Sigmoid colon (tissue), 7 donors: Measurements from ENCODE around the gene TARDBP. TPM values are rescaled to one million over a fixed set of nuclear protein-coding genes. Genes with fewer than 3 reads are reported as not detected.

Experiments used
- DNase-seq: peaks from one replicate; pipeline ENCODE4 v3.0.0-alpha.2; 2019
- H3K27ac ChIP-seq, 4 donors: fragments of 200-600 bp; sonication (generic); one replicate each; pipeline ENCODE4 v1.5.1; 2016 to 2019; ENCODE audit warnings: mild to moderate bottlenecking in 1 of 4
- H3K27me3 ChIP-seq, 3 donors: fragments of 200-600 bp; sonication (generic); one replicate each; pipeline ENCODE4 v1.5.1; 2019; ENCODE audit warnings: mild to moderate bottlenecking in 1 of 3
- H3K36me3 ChIP-seq, 4 donors: fragments of 200-600 bp; sonication (generic); one replicate each; pipeline ENCODE4 v1.5.1; 2016 to 2019
- H3K4me1 ChIP-seq, 4 donors: fragments of 200-600 bp; sonication (generic); one replicate each; pipeline ENCODE4 v1.5.1; 2017 to 2019
- H3K4me3 ChIP-seq, 4 donors: fragments of 200-600 bp; sonication (generic); one replicate each; pipeline ENCODE4 v1.5.1; 2017 to 2019; ENCODE audit warnings: mild to moderate bottlenecking in 2 of 4, moderate library complexity in 1 of 4
- H3K9me3 ChIP-seq, 4 donors: fragments of 200-600 bp in 3 of 4; sonication (generic) in 3 of 4; one replicate each; pipeline versions ENCODE4 v1.5.1 to v1.6.1; 2013 to 2019
- EP300 ChIP-seq, 4 donors: sonication (generic); formaldehyde crosslinking; IDR thresholded peaks; one replicate each; pipeline ENCODE4 v1.6.1; 2017; ENCODE audit warnings: antibody characterized with exemption in 4 of 4
- POLR2A ChIP-seq, 2 donors: fragments of 450-650 bp; IDR thresholded peaks; one replicate each; pipeline ENCODE4 v1.6.1; 2016; ENCODE audit warnings: antibody characterized with exemption in 2 of 2, mild to moderate bottlenecking in 2 of 2, moderate library complexity in 2 of 2
- POLR2AphosphoS5 ChIP-seq, 4 donors: sonication (generic); formaldehyde crosslinking; IDR thresholded peaks; one replicate each; pipeline ENCODE4 v1.6.1; 2017; ENCODE audit warnings: antibody characterized with exemption in 4 of 4
- WGBS, 2 donors: extraction: QIAGEN DNeasy Blood & Tissue Kit; methylation state at CpG; one replicate each; pipeline ENCODE4 v1.1.7; 2013; 5-methylcytosine and 5-hydroxymethylcytosine counted together
- intact Hi-C: fragments of 100-400 bp; cut with DNase I; formaldehyde crosslinking; loops from one replicate; pipeline ENCODE4 v1.15.1; 2023
- polyA plus RNA-seq, 3 donors: library from polyadenylated mRNA; stranded (reverse); fragments of 200-250 nt; gene quantifications; one replicate each; pipeline ENCODE4 v1.2.3, GENCODE V29; 2013
- total RNA-seq, 4 donors: library from RNA; depleted of rRNA; stranded (reverse); fragments of >200 nt; gene quantifications; one replicate each; pipeline ENCODE4 v1.1.0, GENCODE V29; 2016
- TF ChIP-seq, protein P1 (sequence below), 4 experiments: fragments of 450-650 bp in 3 of 4; fragments of 200-600 bp in 1 of 4; IDR thresholded peaks; one replicate each; pipeline ENCODE4 v1.5.1; 2016 to 2019; ENCODE audit warnings: antibody characterized with exemption in 4 of 4, mild to moderate bottlenecking in 3 of 4, moderate library complexity in 2 of 4
- donor health status: healthy with polysubstance abuse.
- donor health status: Bipolar disorder and iron deficiency.
- donor health status: healthy.

TARDBP gene
- total and polyA plus RNA-seq, 7 donors = 68.6 to 158 (median 123) TPM

DNA sequence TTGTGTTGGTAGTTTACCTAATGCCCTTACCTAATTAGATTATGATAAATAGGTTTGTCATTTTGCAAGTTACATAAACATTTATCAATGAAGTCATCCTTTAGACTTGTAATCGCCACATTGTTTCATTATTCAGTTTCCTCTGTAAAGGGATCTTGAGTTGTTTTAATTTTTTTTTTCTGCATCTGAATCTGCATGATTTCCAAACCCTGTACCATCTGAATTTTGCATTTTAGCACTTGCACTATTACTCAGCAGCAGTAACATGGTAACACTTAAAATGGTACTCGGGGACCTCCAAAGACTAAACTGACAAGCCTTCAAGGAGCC lies 12.4 kb downstream of the TARDBP start:
- peaks cover 26 to 81% (median 56%) of the 10 kb centered on the region in 4 donors for H3K36me3 ChIP-seq
- TF ChIP-seq EP300 (IDR thresholded peaks at IDR 0.05) (no peak), POLR2AphosphoS5 (IDR thresholded peaks at IDR 0.05) (no peak), POLR2A (IDR thresholded peaks at IDR 0.05) (no peak)
- TF ChIP-seq, protein P1, sequence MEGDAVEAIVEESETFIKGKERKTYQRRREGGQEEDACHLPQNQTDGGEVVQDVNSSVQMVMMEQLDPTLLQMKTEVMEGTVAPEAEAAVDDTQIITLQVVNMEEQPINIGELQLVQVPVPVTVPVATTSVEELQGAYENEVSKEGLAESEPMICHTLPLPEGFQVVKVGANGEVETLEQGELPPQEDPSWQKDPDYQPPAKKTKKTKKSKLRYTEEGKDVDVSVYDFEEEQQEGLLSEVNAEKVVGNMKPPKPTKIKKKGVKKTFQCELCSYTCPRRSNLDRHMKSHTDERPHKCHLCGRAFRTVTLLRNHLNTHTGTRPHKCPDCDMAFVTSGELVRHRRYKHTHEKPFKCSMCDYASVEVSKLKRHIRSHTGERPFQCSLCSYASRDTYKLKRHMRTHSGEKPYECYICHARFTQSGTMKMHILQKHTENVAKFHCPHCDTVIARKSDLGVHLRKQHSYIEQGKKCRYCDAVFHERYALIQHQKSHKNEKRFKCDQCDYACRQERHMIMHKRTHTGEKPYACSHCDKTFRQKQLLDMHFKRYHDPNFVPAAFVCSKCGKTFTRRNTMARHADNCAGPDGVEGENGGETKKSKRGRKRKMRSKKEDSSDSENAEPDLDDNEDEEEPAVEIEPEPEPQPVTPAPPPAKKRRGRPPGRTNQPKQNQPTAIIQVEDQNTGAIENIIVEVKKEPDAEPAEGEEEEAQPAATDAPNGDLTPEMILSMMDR (IDR thresholded peaks at IDR 0.05) = no peak
- 82 to 89% methylated on average over 2 of the region's 2 CpGs for WGBS, 2 donors

DNA sequence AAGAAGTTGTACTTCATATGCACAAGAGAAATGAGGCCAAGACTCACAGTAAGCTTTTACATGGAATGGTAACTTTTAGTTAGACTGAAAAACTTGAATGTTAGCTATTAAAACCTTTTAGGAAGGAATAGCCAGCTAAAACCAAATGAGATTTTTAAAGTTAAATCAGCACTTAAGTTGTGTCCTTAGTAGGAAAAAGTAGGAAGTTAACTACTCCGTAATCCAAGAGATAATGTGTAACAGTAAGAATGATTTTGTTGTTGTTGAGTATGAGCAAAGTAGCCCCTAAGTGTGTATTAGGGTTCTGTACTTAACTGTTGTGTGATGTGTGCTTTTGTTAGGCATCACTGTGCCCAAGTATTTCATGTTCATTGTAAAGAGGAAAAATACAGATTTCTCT lies 13.2 kb downstream of the TARDBP start:
- no peak for DNase-seq
- intact Hi-C loops = loop anchor here (10.0 kb wide), 1 partner anchor 69 kb away; the partner anchor contains the start of gene EXOSC10
- TF ChIP-seq POLR2A (IDR thresholded peaks at IDR 0.05) = no peak
- TF ChIP-seq EP300 (IDR thresholded peaks at IDR 0.05) = no peak
- TF ChIP-seq POLR2AphosphoS5 (IDR thresholded peaks at IDR 0.05) = no peak
- TF ChIP-seq, protein P1 (IDR thresholded peaks at IDR 0.05) = no peak
- Histone ChIP-seq H3K27me3 (no peaks in the 10 kb centered on the region), H3K4me3 (no peak overlapping the region), H3K9me3 (no peaks in the 10 kb centered on the region), H3K27ac (no peak overlapping the region), H3K36me3 (peaks cover 19 to 81% (median 49%) of the 10 kb centered on the region in 4 donors), H3K4me1 (peaks cover 0 to 3% (median 0%) of the 10 kb centered on the region in 4 donors)
- WGBS, 2 donors = 93 to 96% methylated on average over 1 of the region's 1 CpG

More for the DNA sequence above, 12.4 kb downstream of the TARDBP start:
- H3K4me1 ChIP-seq = peaks cover 0 to 3% (median 0%) of the 10 kb centered on the region in 4 donors
- no peak for DNase-seq
- H3K9me3 ChIP-seq = no peaks in the 10 kb centered on the region
- intact Hi-C loops = loop anchor here (10.0 kb wide), 1 partner anchor 70 kb away; the partner anchor contains the start of gene EXOSC10
- no peak overlapping the region for H3K27ac ChIP-seq
- no peaks in the 10 kb centered on the region for H3K27me3 ChIP-seq
- no peak overlapping the region for H3K4me3 ChIP-seq

DNA sequence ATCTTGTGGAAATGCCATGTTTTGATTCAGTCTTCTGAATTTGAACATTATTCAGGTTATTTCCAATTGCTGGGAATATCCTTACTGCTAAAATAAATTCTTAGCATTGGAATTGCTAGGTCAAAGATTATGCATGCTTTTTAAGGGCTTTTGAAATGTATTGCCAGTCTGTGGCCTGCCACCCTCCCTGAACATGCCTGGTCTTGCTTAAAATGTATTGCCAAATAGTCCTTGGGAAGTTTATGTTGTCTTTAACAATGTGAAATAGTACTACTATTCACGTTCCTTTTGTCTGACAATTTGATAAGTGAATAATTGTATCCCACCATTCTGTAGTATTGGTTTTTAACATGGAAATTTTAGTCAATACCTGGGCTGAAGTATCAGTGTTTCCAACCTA lies 13.6 kb downstream of the TARDBP start:
- WGBS, 2 donors = 67 to 88% methylated on average over 1 of the region's 1 CpG
- TF ChIP-seq POLR2AphosphoS5 (IDR thresholded peaks at IDR 0.05) (no peak), POLR2A (IDR thresholded peaks at IDR 0.05) (no peak), EP300 (IDR thresholded peaks at IDR 0.05) (no peak)
- TF ChIP-seq, protein P1 (IDR thresholded peaks at IDR 0.05) = no peak
- H3K36me3 ChIP-seq = peaks cover 15 to 80% (median 45%) of the 10 kb centered on the region in 4 donors
- intact Hi-C loops = loop anchor here (10.0 kb wide), 1 partner anchor 69 kb away; the partner anchor contains the start of gene EXOSC10
- DNase-seq = no peak
- H3K4me1 ChIP-seq = peaks cover 0 to 3% (median 0%) of the 10 kb centered on the region in 4 donors
- H3K27ac ChIP-seq = no peak overlapping the region
- no peaks in the 10 kb centered on the region for H3K9me3 ChIP-seq
- no peaks in the 10 kb centered on the region for H3K27me3 ChIP-seq
- H3K4me3 ChIP-seq = no peak overlapping the region

DNA sequence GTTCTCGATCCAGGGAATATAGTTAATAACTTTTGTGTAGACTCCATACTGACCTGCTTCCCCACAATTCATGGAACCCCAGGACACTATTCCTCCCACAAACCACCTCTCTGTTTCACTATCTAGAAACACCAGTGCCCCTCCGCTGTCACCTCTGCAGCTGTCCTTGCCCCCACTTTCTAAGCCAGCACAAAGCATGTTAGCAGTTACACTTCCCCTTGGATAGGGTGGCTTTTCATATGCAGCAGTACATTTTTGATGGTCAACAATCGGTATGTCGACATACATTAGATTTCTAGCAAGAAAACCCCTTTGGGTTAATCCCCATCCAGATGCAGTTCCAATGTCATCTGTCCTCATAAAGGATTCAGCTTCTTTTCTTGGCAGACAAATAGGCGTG lies 14.4 kb downstream of the TARDBP start:
- Histone ChIP-seq H3K9me3 (no peaks in the 10 kb centered on the region), H3K36me3 (peaks cover 6 to 71% (median 37%) of the 10 kb centered on the region in 4 donors), H3K27ac (no peak overlapping the region), H3K4me1 (peaks cover 0 to 3% (median 0%) of the 10 kb centered on the region in 4 donors), H3K27me3 (no peaks in the 10 kb centered on the region), H3K4me3 (no peak overlapping the region)
- intact Hi-C loops = loop anchor here (10.0 kb wide), 1 partner anchor 68 kb away; the partner anchor contains the start of gene EXOSC10
- 93 to 96% methylated on average over 5 of the region's 5 CpGs for WGBS, 2 donors
- no peak for DNase-seq
- TF ChIP-seq EP300 (IDR thresholded peaks at IDR 0.05) (no peak), POLR2AphosphoS5 (IDR thresholded peaks at IDR 0.05) (no peak), POLR2A (IDR thresholded peaks at IDR 0.05) (no peak)
- TF ChIP-seq, protein P1 (IDR thresholded peaks at IDR 0.05) = no peak

DNA sequence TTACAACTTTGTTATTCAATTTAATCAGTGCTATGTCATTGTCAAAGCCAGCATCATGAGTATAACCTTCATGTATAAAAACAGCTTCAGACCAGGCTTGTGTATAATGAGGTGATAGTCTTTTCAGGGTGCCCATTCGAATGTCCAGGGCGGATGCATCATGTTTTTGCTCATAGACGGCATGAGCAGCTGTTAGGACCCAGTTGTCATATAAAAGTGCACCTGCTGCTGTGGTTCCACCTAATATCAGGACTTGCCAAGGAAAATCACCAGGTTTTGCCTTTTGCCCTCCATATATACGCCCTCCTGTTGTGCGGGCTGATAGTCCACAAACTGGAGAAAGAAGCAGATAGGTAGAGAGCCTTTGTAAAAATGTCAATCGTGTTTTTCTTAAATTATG lies 14.9 kb downstream of the TARDBP start:
- no peaks in the 10 kb centered on the region for H3K27me3 ChIP-seq
- H3K9me3 ChIP-seq = no peaks in the 10 kb centered on the region
- H3K27ac ChIP-seq = no peak overlapping the region
- H3K4me3 ChIP-seq = no peak overlapping the region
- H3K4me1 ChIP-seq = peaks cover 0 to 3% (median 0%) of the 10 kb centered on the region in 4 donors
- peaks cover 2 to 67% (median 33%) of the 10 kb centered on the region in 4 donors for H3K36me3 ChIP-seq
- 47 to 74% methylated on average over 6 of the region's 6 CpGs for WGBS, 2 donors
- intact Hi-C loops = loop anchor here (10.0 kb wide), 1 partner anchor 67 kb away; the partner anchor contains the start of gene EXOSC10
- TF ChIP-seq POLR2A (IDR thresholded peaks at IDR 0.05) (no peak), EP300 (IDR thresholded peaks at IDR 0.05) (no peak), POLR2AphosphoS5 (IDR thresholded peaks at IDR 0.05) (no peak)
- TF ChIP-seq, protein P1 (IDR thresholded peaks at IDR 0.05) = no peak
- DNase-seq = no peak
